Endodermal cell (in vitro differentiated cells): Measurements from ENCODE around the gene PACRG. TPM values are rescaled to one million over a fixed set of nuclear protein-coding genes. Genes with fewer than 3 reads are reported as not detected.

Experiments used
- DNase-seq: peaks from one replicate; pipeline ENCODE4 v3.0.0-alpha.2; 2017
- H3K27ac ChIP-seq: 2 replicates; pipeline ENCODE4 v1.5.1; 2013; ENCODE audit warnings: mild to moderate bottlenecking, low read depth, low read length, moderate library complexity
- H3K27me3 ChIP-seq: 2 replicates; pipeline ENCODE4 v1.6.1; 2013; ENCODE audit warnings: mild to moderate bottlenecking, low read length, moderate library complexity; ENCODE audit not compliant: insufficient read depth, control insufficient read depth, poor library complexity, severe bottlenecking
- H3K36me3 ChIP-seq: 2 replicates; pipeline ENCODE4 v1.7.0; 2013; ENCODE audit warnings: mild to moderate bottlenecking, low read length, moderate library complexity; ENCODE audit not compliant: control insufficient read depth, insufficient read depth
- H3K4me1 ChIP-seq: one replicate; pipeline ENCODE4 v1.7.0; 2013; ENCODE audit warnings: low read length; ENCODE audit not compliant: control insufficient read depth, insufficient read depth
- H3K4me3 ChIP-seq: 2 replicates; pipeline ENCODE4 v1.5.1; 2013; ENCODE audit warnings: mild to moderate bottlenecking, low read length, moderate library complexity
- H3K9ac ChIP-seq: 2 replicates; pipeline ENCODE4 v1.6.1; 2013; ENCODE audit warnings: mild to moderate bottlenecking, low read length, moderate library complexity; ENCODE audit not compliant: poor library complexity, severe bottlenecking; ENCODE audit errors: extremely low read depth
- H3K9me3 ChIP-seq: 2 replicates; pipeline ENCODE4 v1.6.1; 2013; ENCODE audit warnings: mild to moderate bottlenecking, low read length, moderate library complexity; ENCODE audit not compliant: control insufficient read depth
- H3K27ac Mint-ChIP-seq: 2 replicates; pipeline ENCODE4 v1.8.0; 2020; ENCODE audit warnings: mixed read lengths
- H3K27me3 Mint-ChIP-seq: 2 replicates; pipeline ENCODE4 v1.8.0; 2021; ENCODE audit warnings: mild to moderate bottlenecking, mixed read lengths; ENCODE audit not compliant: insufficient read depth
- H3K36me3 Mint-ChIP-seq: 2 replicates; pipeline ENCODE4 v1.8.0; 2020; ENCODE audit warnings: low read depth, mixed read lengths
- H3K4me1 Mint-ChIP-seq: 2 replicates; pipeline ENCODE4 v1.8.0; 2020; ENCODE audit warnings: mixed read lengths
- H3K4me3 Mint-ChIP-seq: 2 replicates; pipeline ENCODE4 v1.8.0; 2020; ENCODE audit warnings: mild to moderate bottlenecking, moderate library complexity, mixed read lengths
- H3K9me3 Mint-ChIP-seq: 2 replicates; pipeline ENCODE4 v1.8.0; 2020; ENCODE audit warnings: mild to moderate bottlenecking, mixed read lengths
- CTCF ChIP-seq: fragments of 200-600 bp; sonication (generic); conservative IDR thresholded peaks from 2 replicates; pipeline ENCODE4 v1.5.0; 2021; ENCODE audit warnings: antibody characterized with exemption, mild to moderate bottlenecking
- WGBS, 2 experiments: methylation state at CpG; one replicate each; pipeline versions ENCODE4 v1.1.5 to v1.1.7; 2013; ENCODE audit warnings: missing lambda C conversion rate in 2 of 2, mixed read lengths in 1 of 2; ENCODE audit not compliant: insufficient coverage in 1 of 2, insufficient read length in 1 of 2; 5-methylcytosine and 5-hydroxymethylcytosine counted together
- total RNA-seq, 2 donors: library from RNA; stranded (reverse); fragmentation: NEBNext Ultra II Directional in 1 of 2; extraction: Animal tissue kit (Norgen Biotek cat#: 25700) in 1 of 2; gene quantifications; 2 replicates in 1 of 2; 3 replicates in 1 of 2; pipeline ENCODE4 v1.2.1, GENCODE V29; 2021

The PACRG gene
- total RNA-seq, 2 donors from 2014 or later, result 0.42 to 0.44 TPM

DNA sequence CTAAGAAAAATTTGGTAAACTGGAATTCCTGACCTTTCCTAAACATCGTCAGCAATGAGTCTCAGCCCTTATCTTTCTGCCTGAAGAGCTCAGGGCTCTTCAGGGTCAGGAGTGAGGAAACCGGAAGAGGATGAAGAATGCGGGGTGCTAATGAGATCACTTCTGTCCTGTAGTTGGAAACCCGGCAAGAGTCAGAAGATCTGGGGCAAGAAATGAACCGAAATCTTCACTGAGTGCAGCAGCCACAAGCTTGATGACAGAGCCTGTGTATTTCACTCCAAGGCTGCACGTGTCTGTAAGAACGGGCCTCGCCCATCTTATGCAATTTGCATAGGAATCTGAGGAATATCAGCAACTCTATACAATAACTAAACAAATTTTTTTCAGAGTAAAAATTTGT lies 626.3 kb downstream of the PACRG start:
- H3K36me3 ChIP-seq, result no peaks in the 10 kb centered on the region
- no peaks in the 10 kb centered on the region for H3K27me3 ChIP-seq
- Mint-ChIP-seq H3K4me3 (no peak overlapping the region), H3K4me1 (peaks cover 5% of the 10 kb centered on the region), H3K27me3 (no peaks in the 10 kb centered on the region), H3K36me3 (no peaks in the 10 kb centered on the region), H3K27ac (no peak overlapping the region), H3K9me3 (no peaks in the 10 kb centered on the region)
- no peak overlapping the region for H3K4me3 ChIP-seq
- no peak overlapping the region for H3K9ac ChIP-seq
- TF ChIP-seq CTCF, result no peak
- no peak overlapping the region for H3K27ac ChIP-seq
- H3K4me1 ChIP-seq, result no peaks in the 10 kb centered on the region
- no peak for DNase-seq
- 86 to 96% methylated on average over 5 to 8 of the region's 8 CpGs for WGBS, 2 experiments
- no peaks in the 10 kb centered on the region for H3K9me3 ChIP-seq

DNA sequence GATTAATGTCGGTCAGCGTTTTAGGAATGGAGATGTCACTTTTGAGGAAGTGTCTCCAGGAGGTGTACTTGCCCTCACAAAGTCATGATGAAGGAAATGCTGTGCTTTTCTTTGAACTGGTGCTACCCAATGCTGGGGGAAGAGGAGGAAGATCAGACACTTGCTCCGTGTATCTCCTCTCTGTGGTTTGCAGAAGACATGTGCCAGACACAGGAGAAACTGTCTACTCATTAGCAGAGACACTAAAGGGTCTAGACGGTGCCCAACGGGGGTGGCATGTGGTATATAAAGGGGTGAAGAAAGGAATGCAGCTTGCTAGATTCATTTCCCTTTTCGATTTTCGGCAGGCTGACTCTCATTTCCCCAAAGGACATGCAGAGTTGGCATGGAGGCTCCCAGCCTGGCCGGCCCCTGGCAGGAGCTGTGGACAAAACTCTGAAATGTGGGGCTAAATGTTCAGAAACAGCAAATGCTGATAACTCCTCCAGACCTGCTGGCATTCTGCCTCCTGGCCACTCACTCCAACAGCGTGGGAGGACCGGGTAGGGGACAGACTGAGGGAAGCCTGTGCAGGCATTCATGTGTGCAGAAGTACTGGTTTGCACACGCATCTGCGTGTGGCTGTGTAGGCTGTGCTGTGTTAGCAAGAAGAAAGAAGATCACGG lies 627.1 kb downstream of the PACRG start:
- peaks cover 5% of the 10 kb centered on the region for H3K4me1 Mint-ChIP-seq
- H3K4me3 ChIP-seq, result no peak overlapping the region
- H3K9me3 Mint-ChIP-seq, result no peaks in the 10 kb centered on the region
- H3K27ac Mint-ChIP-seq, result no peak overlapping the region
- no peaks in the 10 kb centered on the region for H3K27me3 ChIP-seq
- H3K9me3 ChIP-seq, result no peaks in the 10 kb centered on the region
- no peaks in the 10 kb centered on the region for H3K36me3 Mint-ChIP-seq
- DNase-seq, result no peak
- WGBS, 2 experiments, result 89 to 95% methylated on average over 11 to 13 of the region's 13 CpGs
- no peaks in the 10 kb centered on the region for H3K4me1 ChIP-seq
- no peak overlapping the region for H3K9ac ChIP-seq
- no peak for TF ChIP-seq CTCF
- no peaks in the 10 kb centered on the region for H3K27me3 Mint-ChIP-seq
- H3K4me3 Mint-ChIP-seq, result no peak overlapping the region
- no peaks in the 10 kb centered on the region for H3K36me3 ChIP-seq
- no peak overlapping the region for H3K27ac ChIP-seq

GRCh38 chr6:163355426-163355991 lies 627.7 kb downstream of the PACRG start:
- Mint-ChIP-seq H3K27me3 (no peaks in the 10 kb centered on the region), H3K27ac (no peak overlapping the region), H3K36me3 (no peaks in the 10 kb centered on the region), H3K4me3 (no peak overlapping the region), H3K4me1 (peaks cover 5% of the 10 kb centered on the region), H3K9me3 (no peaks in the 10 kb centered on the region)
- DNase-seq, result no peak
- Histone ChIP-seq H3K4me1 (no peaks in the 10 kb centered on the region), H3K4me3 (no peak overlapping the region), H3K9ac (no peak overlapping the region), H3K36me3 (no peaks in the 10 kb centered on the region), H3K27me3 (no peaks in the 10 kb centered on the region), H3K27ac (peak overlapping the region; percentile 62), H3K9me3 (no peaks in the 10 kb centered on the region)
- no peak for TF ChIP-seq CTCF
- 75 to 84% methylated on average over 5 to 9 of the region's 9 CpGs for WGBS, 2 experiments
